HG03432 (cell line): Measurements from ENCODE around the gene CPNE4.

Experiments
- ATAC-seq: cut with Tn5 transposase; IDR thresholded peaks from one replicate; pipeline ENCODE4 v1.9.1; 2021; ENCODE audit warnings: mild to moderate bottlenecking, moderate library complexity; ENCODE audit not compliant: unreplicated experiment

CPNE4 gene

GRCh38 chr3:131803113-131803512 lies 231.7 kb downstream of the CPNE4 start:
- no peak for ATAC-seq

GRCh38 chr3:131802029-131802428 lies 232.8 kb downstream of the CPNE4 start:
- ATAC-seq: no peak

GRCh38 chr3:131801566-131801965 lies 233.2 kb downstream of the CPNE4 start:
- ATAC-seq: no peak

GRCh38 chr3:131797776-131798175 lies 237.0 kb downstream of the CPNE4 start:
- no peak for ATAC-seq

- peak; percentile 68 for ATAC-seq
These were observed 238.1 kb downstream of the CPNE4 start for GRCh38 chr3:131796558-131797198.

GRCh38 chr3:131796111-131796510 lies 238.7 kb downstream of the CPNE4 start:
- ATAC-seq: no peak

GRCh38 chr3:131795390-131796090 lies 239.3 kb downstream of the CPNE4 start:
- ATAC-seq: peak; percentile 64

- ATAC-seq: peak; percentile 55
These were observed 239.9 kb downstream of the CPNE4 start for GRCh38 chr3:131794766-131795388.

GRCh38 chr3:131793870-131794269 lies 240.9 kb downstream of the CPNE4 start:
- ATAC-seq: no peak

- ATAC-seq: no peak
These were observed 245.6 kb downstream of the CPNE4 start for GRCh38 chr3:131789188-131789587.

GRCh38 chr3:131786386-131786785 lies 248.4 kb downstream of the CPNE4 start:
- ATAC-seq: peak; percentile 68

GRCh38 chr3:131782751-131783150 lies 252.1 kb downstream of the CPNE4 start:
- ATAC-seq: no peak

- no peak for ATAC-seq
These were observed 256.3 kb downstream of the CPNE4 start for GRCh38 chr3:131778526-131778925.

- ATAC-seq: no peak
These were observed 259.2 kb downstream of the CPNE4 start for GRCh38 chr3:131775650-131776049.

GRCh38 chr3:131772269-131773026 lies 262.4 kb downstream of the CPNE4 start:
- ATAC-seq: no peak

GRCh38 chr3:131762981-131763564 lies 271.7 kb downstream of the CPNE4 start:
- ATAC-seq: no peak

- ATAC-seq: no peak
These were observed 278.4 kb downstream of the CPNE4 start for GRCh38 chr3:131756405-131756804.

- no peak for ATAC-seq
These were observed 279.4 kb downstream of the CPNE4 start for GRCh38 chr3:131755380-131755779.

- ATAC-seq: no peak
These were observed 284.6 kb downstream of the CPNE4 start for GRCh38 chr3:131750256-131750655.

GRCh38 chr3:131749826-131750225 lies 285.0 kb downstream of the CPNE4 start:
- ATAC-seq: no peak

- ATAC-seq: no peak
These were observed 287.3 kb downstream of the CPNE4 start for GRCh38 chr3:131747466-131747865.
